ENCODE data around the gene MMEL1.
"Not testable (repeated sequence)": the region's sequence is repeated elsewhere in the genome, so short reads cannot be mapped to it uniquely, and the experiment has no call there.

MMEL1 gene, protein sequence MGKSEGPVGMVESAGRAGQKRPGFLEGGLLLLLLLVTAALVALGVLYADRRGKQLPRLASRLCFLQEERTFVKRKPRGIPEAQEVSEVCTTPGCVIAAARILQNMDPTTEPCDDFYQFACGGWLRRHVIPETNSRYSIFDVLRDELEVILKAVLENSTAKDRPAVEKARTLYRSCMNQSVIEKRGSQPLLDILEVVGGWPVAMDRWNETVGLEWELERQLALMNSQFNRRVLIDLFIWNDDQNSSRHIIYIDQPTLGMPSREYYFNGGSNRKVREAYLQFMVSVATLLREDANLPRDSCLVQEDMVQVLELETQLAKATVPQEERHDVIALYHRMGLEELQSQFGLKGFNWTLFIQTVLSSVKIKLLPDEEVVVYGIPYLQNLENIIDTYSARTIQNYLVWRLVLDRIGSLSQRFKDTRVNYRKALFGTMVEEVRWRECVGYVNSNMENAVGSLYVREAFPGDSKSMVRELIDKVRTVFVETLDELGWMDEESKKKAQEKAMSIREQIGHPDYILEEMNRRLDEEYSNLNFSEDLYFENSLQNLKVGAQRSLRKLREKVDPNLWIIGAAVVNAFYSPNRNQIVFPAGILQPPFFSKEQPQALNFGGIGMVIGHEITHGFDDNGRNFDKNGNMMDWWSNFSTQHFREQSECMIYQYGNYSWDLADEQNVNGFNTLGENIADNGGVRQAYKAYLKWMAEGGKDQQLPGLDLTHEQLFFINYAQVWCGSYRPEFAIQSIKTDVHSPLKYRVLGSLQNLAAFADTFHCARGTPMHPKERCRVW

GRCh38 chr1:2632561-2633361 is at the start of gene MMEL1:
Gene MMEL1 (minus strand): TSS chr1:2633016. CDS start chr1:2629484, 3,532 bp downstream.
- peak; percentile 42 for DNase-seq (ENCODE audit: low spot score)

- not testable (repeated sequence) for DNase-seq (ENCODE audit: low spot score)
Observed at GRCh38 chr1:2676726-2677125, 43.9 kb upstream of the MMEL1 start.

- DNase-seq (ENCODE audit: low spot score): not testable (repeated sequence)
Observed at GRCh38 chr1:2671656-2672055, 38.8 kb upstream of the MMEL1 start.

- DNase-seq (ENCODE audit: low spot score): not testable (repeated sequence)
Observed at GRCh38 chr1:2659806-2660205, 27.0 kb upstream of the MMEL1 start.

- not testable (repeated sequence) for DNase-seq (ENCODE audit: low spot score)
Observed at GRCh38 chr1:2657909-2658308, 25.1 kb upstream of the MMEL1 start.

DNA sequence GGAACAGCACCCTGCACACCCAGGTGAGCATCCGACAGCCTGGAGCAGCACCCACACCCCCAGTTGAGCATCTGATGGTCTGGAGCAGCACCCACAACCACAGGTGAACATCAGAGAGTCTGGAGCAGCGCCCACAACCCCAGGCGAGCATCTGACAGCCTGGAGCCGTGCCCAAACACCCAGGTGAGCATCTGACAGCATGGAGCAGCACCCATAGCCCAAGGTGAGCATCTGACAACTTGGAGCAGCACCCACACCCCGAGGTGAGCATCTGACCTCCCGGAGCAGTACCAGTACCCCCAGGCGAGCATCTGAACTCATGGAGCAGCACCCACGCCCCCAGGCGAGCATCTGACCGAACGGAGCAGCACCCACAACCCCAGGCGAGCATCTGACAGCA is 24.3 kb upstream of the MMEL1 start:
- DNase-seq (ENCODE audit: low spot score): not testable (repeated sequence)

GRCh38 chr1:2655598-2656434 is 23.0 kb upstream of the MMEL1 start:
- not testable (repeated sequence) for DNase-seq (ENCODE audit: low spot score)

- not testable (repeated sequence) for DNase-seq (ENCODE audit: low spot score)
Observed at GRCh38 chr1:2654443-2654948, 21.7 kb upstream of the MMEL1 start.

- not testable (repeated sequence) for DNase-seq (ENCODE audit: low spot score)
Observed at GRCh38 chr1:2653741-2654442, 21.1 kb upstream of the MMEL1 start.

DNA sequence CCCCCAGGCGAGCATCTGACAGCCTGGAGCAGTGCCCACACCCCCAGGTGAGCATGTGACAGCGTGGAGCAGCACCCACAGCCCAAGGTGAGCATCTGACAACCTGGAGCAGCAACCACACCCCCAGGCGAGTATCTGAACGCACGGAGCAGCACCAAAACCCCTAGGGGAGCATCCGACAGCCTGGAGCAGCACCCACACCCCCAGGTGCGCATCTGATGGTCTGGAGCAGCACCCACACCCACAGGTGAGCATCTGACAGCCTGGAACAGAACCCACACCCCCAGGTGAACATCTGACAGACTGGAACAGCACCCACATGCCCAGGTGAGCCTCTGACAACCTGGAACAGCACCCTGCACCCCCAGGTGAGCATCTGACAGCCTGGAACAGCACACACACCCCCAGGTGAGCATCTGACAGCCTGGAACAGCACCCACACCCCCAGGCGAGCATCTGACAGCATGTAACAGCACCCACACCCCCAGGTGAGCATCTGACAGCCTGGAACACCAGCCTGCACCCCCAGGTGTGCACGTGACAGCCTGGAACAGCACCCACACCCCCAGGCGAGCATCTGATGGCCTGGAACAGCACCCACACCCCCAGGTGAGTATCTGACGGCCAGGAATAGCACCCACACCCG is 20.2 kb upstream of the MMEL1 start:
- not testable (repeated sequence) for DNase-seq (ENCODE audit: low spot score)

GRCh38 chr1:2652152-2652925 is 19.5 kb upstream of the MMEL1 start:
- DNase-seq (ENCODE audit: low spot score): not testable (repeated sequence)

DNA sequence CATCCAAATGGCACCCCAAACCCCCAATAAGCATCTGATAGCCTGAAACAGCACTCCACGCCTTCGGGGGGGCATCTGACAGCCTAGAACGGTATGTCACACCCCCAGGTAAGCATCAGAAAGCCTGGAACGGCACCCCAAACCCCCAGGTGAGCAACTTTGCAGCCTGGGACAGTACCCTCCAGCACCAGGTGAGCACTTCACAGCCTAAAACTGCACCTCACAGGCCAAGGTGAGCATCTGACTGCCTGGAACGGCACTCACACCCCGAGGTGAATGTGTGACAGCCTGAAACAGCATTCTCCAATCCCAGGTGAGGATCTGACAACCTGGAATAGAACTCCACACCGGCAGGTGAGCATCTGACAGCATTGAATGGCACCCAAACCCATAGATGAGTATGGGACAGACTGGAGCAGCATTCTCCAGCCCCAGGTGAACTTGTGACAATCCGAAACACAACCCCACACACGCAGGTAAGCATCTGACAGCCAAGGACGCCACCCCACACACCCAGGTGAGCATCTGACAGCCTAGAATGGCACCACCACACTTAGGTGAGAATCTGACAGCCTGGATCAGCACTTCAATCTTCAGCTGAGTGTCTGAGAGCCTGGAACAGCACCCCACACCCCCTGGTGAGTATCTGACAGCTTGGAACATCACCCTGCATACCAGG is 18.3 kb upstream of the MMEL1 start:
- no peak for DNase-seq (ENCODE audit: low spot score)

GRCh38 chr1:2646837-2647236 is 14.0 kb upstream of the MMEL1 start:
- no peak for DNase-seq (ENCODE audit: low spot score)

GRCh38 chr1:2645776-2646175 is 13.0 kb upstream of the MMEL1 start:
- no peak for DNase-seq (ENCODE audit: low spot score)

DNA sequence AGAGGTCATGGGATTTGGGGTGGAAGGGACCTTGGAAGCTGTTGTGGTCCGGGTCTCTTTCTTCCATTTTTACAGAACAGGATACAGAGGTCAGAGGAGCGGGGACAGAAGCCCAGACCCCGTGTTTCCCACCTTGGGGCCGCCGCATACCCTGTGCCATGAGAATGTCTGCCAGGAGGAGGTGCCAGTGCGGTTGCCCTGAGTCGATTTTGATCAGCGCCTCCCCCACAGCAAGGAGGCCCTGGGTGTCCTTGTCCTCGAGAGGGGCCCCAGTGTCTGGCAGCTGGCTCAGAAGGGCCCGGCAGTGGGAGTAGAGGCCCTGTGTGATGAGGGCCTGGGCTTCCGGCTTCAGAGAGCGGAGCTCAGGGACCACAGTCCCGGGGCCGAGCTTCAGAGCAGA is 12.3 kb upstream of the MMEL1 start:
- DNase-seq (ENCODE audit: low spot score): no peak

DNA sequence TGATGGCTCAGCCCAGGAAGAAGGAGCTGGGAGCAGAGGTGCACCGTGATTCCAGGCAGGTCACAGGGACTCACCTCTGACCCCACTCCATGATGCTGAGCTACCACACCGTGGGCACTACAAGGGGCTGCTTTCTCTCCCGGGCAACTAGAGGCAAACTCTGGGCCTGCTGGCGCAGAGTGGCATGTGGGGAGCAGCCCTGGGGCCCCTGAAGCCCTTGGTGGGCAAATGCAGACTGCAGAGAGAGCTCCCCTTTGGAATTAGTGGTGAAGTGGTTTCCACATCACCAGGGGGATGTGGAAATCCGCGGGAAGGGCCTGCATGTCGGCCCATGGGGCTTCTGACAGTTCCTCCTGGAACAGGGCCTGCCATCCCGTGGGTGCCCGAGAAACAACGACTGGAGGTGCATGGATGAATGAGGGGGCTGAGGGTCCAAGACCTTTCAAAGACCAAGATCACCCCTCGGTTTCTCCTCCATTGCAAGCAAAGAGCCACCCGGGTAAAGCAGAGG is 11.8 kb upstream of the MMEL1 start:
- no peak for DNase-seq (ENCODE audit: low spot score)

DNA sequence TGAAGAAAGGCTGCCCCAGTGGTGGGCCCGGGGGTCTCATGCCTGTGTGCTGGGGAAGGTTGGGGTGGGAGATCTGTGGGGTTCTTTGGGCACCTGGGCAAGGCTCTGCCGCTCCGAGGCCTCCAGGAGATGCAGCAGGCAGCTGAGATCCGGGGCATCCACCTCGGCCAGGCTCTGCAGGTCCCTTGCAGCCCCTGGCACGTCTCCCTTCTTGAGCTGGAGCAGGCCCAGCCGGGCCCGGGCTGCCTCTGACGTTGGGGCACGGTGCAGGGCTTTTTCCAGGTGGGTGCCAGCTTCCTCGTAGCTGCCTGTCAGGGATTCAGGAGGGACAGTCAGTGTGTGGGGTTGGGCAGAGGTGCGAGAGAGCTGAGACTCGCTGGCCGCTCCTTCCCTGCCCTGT is 11.4 kb upstream of the MMEL1 start:
- DNase-seq (ENCODE audit: low spot score): no peak

DNA sequence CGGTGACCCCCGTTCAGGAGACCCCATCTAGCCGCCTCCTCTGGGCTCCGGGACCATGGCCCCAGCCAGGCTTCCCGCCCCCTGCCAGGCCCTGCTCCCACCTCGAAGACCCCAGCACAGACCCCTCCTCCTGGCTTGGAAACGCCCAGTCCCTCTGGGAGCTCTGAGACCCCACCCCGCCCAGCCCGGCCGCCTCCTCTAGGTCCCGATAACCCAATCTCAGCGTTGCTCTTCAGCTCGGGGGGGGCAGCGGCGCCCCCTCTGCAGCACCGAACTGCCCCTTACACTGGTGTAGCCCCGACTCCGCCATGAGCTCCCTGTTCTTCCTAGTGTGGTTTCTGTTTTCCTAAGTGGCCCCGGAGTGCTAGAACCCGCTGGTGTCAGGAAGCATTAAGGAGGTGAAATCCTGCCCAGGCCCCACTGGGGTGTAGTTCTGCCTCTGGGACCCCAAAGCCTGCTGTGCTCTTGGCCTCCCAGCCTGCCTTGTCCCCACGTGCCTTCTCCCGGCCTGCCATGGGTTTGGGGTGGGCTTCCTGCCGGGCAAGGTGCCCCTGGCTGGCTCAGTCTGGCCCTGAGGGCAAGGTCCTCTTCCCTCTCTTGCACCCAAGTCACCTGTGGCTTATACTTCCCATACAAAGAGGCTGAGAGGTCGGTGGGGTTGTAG is 10.7 kb upstream of the MMEL1 start:
- no peak for DNase-seq (ENCODE audit: low spot score)
